CD14-positive monocyte (primary cell): ENCODE data around the gene ROR1. TPM values are rescaled to one million over a fixed set of nuclear protein-coding genes. Genes with fewer than 3 reads are reported as not detected.

ENCODE experiments used
- DNase-seq, 3 donors: peaks; one replicate each; pipeline ENCODE4 v3.0.0-alpha.2; 2011 to 2022
- H2AFZ ChIP-seq: 2 replicates; pipeline ENCODE4 v1.6.0; 2012; ENCODE audit warnings: mild to moderate bottlenecking, low read depth, low read length, inconsistent platforms; ENCODE audit not compliant: insufficient read depth, poor library complexity, severe bottlenecking
- H3K27ac ChIP-seq, 2 donors: 1 replicate in 1 of 2; 2 replicates in 1 of 2; pipeline ENCODE4 v1.5.1; 2012 to 2013; ENCODE audit warnings: low read length in 2 of 2, control low read depth in 1 of 2, inconsistent platforms in 1 of 2, low read depth in 1 of 2, mild to moderate bottlenecking in 1 of 2
- H3K27me3 ChIP-seq, 2 donors: one replicate each; pipeline versions ENCODE4 v1.6.0 to v1.6.1; 2011 to 2013; ENCODE audit warnings: low read length in 2 of 2; ENCODE audit not compliant: control insufficient read depth in 2 of 2, insufficient read depth in 2 of 2
- H3K36me3 ChIP-seq, 2 donors: replicated peaks in 1 of 2; 1 replicate in 1 of 2; 2 replicates in 1 of 2; pipeline versions ENCODE4 v1.5.1 to v1.6.1; 2012 to 2013; ENCODE audit warnings: low read length in 2 of 2, control low read depth in 1 of 2, inconsistent platforms in 1 of 2, mild to moderate bottlenecking in 1 of 2; ENCODE audit not compliant: insufficient read depth in 2 of 2, control insufficient read depth in 1 of 2
- H3K4me1 ChIP-seq, 2 donors: 1 replicate in 1 of 2; 2 replicates in 1 of 2; pipeline versions ENCODE4 v1.5.1 to v1.6.1; 2012 to 2013; ENCODE audit warnings: low read length in 2 of 2, control low read depth in 1 of 2, inconsistent platforms in 1 of 2, mild to moderate bottlenecking in 1 of 2, moderate library complexity in 1 of 2; ENCODE audit not compliant: insufficient read depth in 2 of 2, control insufficient read depth in 1 of 2
- H3K4me2 ChIP-seq: replicated peaks from 2 replicates; pipeline ENCODE3; 2012; ENCODE audit warnings: low read length, moderate library complexity, mild to moderate bottlenecking; ENCODE audit not compliant: poor library complexity, severe bottlenecking; ENCODE audit errors: extremely low read depth
- H3K4me3 ChIP-seq, 3 experiments: fragments of 200-600 bp in 1 of 3; sonication (generic) in 1 of 3; replicated peaks in 1 of 3; 1 replicate in 2 of 3; 2 replicates in 1 of 3; pipeline ENCODE4 v1.5.1; 2011 to 2013; ENCODE audit warnings: low read length in 3 of 3, mild to moderate bottlenecking in 3 of 3, control low read depth in 2 of 3, low read depth in 2 of 3, inconsistent platforms in 1 of 3, moderate library complexity in 1 of 3
- H3K79me2 ChIP-seq: 2 replicates; pipeline ENCODE4 v1.6.0; 2012; ENCODE audit warnings: mild to moderate bottlenecking, control low read depth, inconsistent platforms, low read length, moderate library complexity; ENCODE audit not compliant: insufficient read depth
- H3K9ac ChIP-seq: 2 replicates; pipeline ENCODE4 v1.6.0; 2017; ENCODE audit warnings: low read length, mild to moderate bottlenecking; ENCODE audit not compliant: insufficient read depth, poor library complexity, severe bottlenecking
- H3K9me3 ChIP-seq, 2 donors: replicated peaks in 1 of 2; 1 replicate in 1 of 2; 2 replicates in 1 of 2; pipeline versions ENCODE4 v1.5.1 to v1.6.1; 2012 to 2013; ENCODE audit warnings: low read length in 2 of 2, control low read depth in 1 of 2; ENCODE audit not compliant: control insufficient read depth in 1 of 2, insufficient read depth in 1 of 2
- H4K20me1 ChIP-seq: 2 replicates; pipeline ENCODE4 v1.6.0; 2012; ENCODE audit warnings: mild to moderate bottlenecking, low read length, control low read depth, moderate library complexity; ENCODE audit not compliant: insufficient read depth
- H3K27ac Mint-ChIP-seq, 7 donors: one replicate each; pipeline ENCODE4 v1.8.0; 2020; ENCODE audit warnings: mild to moderate bottlenecking in 7 of 7, mixed read lengths in 7 of 7, moderate library complexity in 6 of 7, inconsistent platforms in 2 of 7
- H3K27me3 Mint-ChIP-seq, 3 donors: one replicate each; pipeline ENCODE4 v1.8.0; 2021 to 2022; ENCODE audit warnings: low read depth in 3 of 3, mild to moderate bottlenecking in 3 of 3, mixed read lengths in 3 of 3, moderate library complexity in 3 of 3, inconsistent platforms in 1 of 3
- H3K36me3 Mint-ChIP-seq, 2 donors: one replicate each; pipeline ENCODE4 v1.8.0; 2020; ENCODE audit warnings: mixed read lengths in 2 of 2, inconsistent platforms in 1 of 2, mild to moderate bottlenecking in 1 of 2
- H3K4me1 Mint-ChIP-seq: one replicate; pipeline ENCODE4 v1.8.0; 2020; ENCODE audit warnings: mild to moderate bottlenecking, mixed read lengths
- H3K4me3 Mint-ChIP-seq, 2 donors: one replicate each; pipeline ENCODE4 v1.8.0; 2020; ENCODE audit warnings: mild to moderate bottlenecking in 2 of 2, mixed read lengths in 2 of 2, moderate library complexity in 1 of 2
- H3K9me3 Mint-ChIP-seq, 7 donors: one replicate each; pipeline ENCODE4 v1.8.0; 2020 to 2022; ENCODE audit warnings: mixed read lengths in 7 of 7, mild to moderate bottlenecking in 6 of 7, moderate library complexity in 6 of 7, inconsistent platforms in 2 of 7
- CTCF ChIP-seq: fragments of 200-600 bp; IDR thresholded peaks from one replicate; pipeline ENCODE4 v1.8.0; 2022; ENCODE audit warnings: antibody characterized with exemption, mild to moderate bottlenecking
- WGBS: methylation state at CpG from one replicate; pipeline ENCODE4 v1.1.5; 2013; ENCODE audit warnings: missing lambda C conversion rate; ENCODE audit not compliant: insufficient coverage; 5-methylcytosine and 5-hydroxymethylcytosine counted together
- intact Hi-C, 2 donors: fragments of 100-400 bp; cut with micrococcal nuclease; formaldehyde crosslinking; loops; one replicate each; pipeline versions ENCODE4 v1.15.0 to v1.15.1; 2023
- polyA plus RNA-seq, 3 donors: library from polyadenylated mRNA; depleted of rRNA in 1 of 3; unstranded in 2 of 3; stranded (reverse) in 1 of 3; fragments of 300-500 nt in 2 of 3; fragments of >200 nt in 1 of 3; fragmentation: Illumina TruSeq in 2 of 3; gene quantifications; 1 replicate in 2 of 3; 2 replicates in 1 of 3; pipeline ENCODE4 v1.2.3, GENCODE V29; 2012 to 2021

The ROR1 gene
- polyA plus RNA-seq, 3 donors: not detected

- intact Hi-C loops: no loop called here
- Histone ChIP-seq H3K4me1 (no peaks in the 10 kb centered on the region), H3K9me3 (no peaks in the 10 kb centered on the region), H3K9ac (no peak overlapping the region), H3K36me3 (no peaks in the 10 kb centered on the region), H3K79me2 (no peaks in the 10 kb centered on the region), H2AFZ (no peak overlapping the region), H3K4me2 (no peak overlapping the region), H4K20me1 (no peaks in the 10 kb centered on the region), H3K27me3 (no peaks in the 10 kb centered on the region), H3K4me3 (no peak overlapping the region), H3K27ac (no peak overlapping the region)
- Mint-ChIP-seq H3K4me1 (no peaks in the 10 kb centered on the region), H3K27ac (no peak overlapping the region), H3K27me3 (peaks cover 0 to 1% (median 0%) of the 10 kb centered on the region in 3 donors), H3K36me3 (no peaks in the 10 kb centered on the region), H3K9me3 (no peaks in the 10 kb centered on the region), H3K4me3 (no peak overlapping the region)
- DNase-seq: no peak
- no peak for TF ChIP-seq CTCF
- WGBS: no CpG with 5 or more reads among the region's 3 CpGs
Measured at GRCh38 chr1:63987628-63988024, 213.8 kb downstream of the ROR1 start.

GRCh38 chr1:63988941-63989340, 215.1 kb downstream of the ROR1 start:
- Mint-ChIP-seq H3K9me3 (no peaks in the 10 kb centered on the region), H3K27me3 (peaks cover 0 to 1% (median 0%) of the 10 kb centered on the region in 3 donors), H3K4me3 (no peak overlapping the region), H3K36me3 (no peaks in the 10 kb centered on the region), H3K4me1 (no peaks in the 10 kb centered on the region), H3K27ac (no peak overlapping the region)
- Histone ChIP-seq H4K20me1 (no peaks in the 10 kb centered on the region), H3K9ac (no peak overlapping the region), H3K4me3 (no peak overlapping the region), H3K36me3 (no peaks in the 10 kb centered on the region), H3K4me1 (no peaks in the 10 kb centered on the region), H3K27me3 (no peaks in the 10 kb centered on the region), H3K27ac (no peak overlapping the region), H3K4me2 (no peak overlapping the region), H3K9me3 (no peaks in the 10 kb centered on the region), H2AFZ (no peak overlapping the region), H3K79me2 (no peaks in the 10 kb centered on the region)
- DNase-seq: no peak
- no CpG with 5 or more reads among the region's 2 CpGs for WGBS
- intact Hi-C loops: no loop called here
- no peak for TF ChIP-seq CTCF
